ENCODE measurements around the gene OR10V1.

The OR10V1 gene

DNA sequence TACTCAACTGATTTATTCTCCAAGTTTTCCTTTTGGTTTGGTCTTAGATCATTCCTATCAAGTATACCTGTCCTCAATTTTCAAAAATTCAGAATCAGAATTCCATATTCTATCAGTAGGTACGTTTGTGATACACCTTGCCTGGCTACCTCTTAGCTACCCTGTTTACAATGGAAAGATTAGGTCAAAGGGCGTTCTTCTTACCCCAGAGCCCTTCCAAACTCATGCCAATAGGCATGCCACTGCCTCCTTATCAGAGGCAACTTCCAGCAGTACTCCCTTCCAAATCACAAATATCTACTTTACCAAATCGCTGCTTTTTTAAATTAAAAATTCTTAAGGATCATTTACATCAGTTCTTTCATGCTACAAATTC is 45.8 kb downstream of the OR10V1 start:
- no peak for DNase-seq

DNA sequence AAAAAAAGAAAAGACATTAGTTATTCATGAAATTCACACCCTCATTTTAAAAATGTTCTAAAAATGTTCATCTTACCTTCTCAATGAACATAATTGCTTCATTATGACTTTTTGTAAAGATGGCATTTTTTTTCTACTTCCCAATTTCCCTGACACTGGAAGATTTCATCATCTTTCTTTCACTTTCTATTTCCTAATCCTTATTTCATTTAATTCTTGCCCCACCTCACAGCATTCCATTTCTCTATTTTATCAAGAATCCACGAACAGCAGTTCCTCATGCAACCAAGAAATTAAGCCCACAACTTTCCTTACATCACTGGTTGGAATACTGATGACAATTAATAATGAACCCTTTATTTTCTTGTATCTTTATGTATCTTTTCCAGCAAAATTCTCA is 46.7 kb downstream of the OR10V1 start:
- no peak for DNase-seq

All from NCI-H446 (cell line).